ENCODE measurements around the gene TGFA. TPM values are rescaled to one million over a fixed set of nuclear protein-coding genes. Genes with fewer than 3 reads are reported as not detected.

The TGFA gene
- polyA plus RNA-seq, 2 of the 4 experiments (the other 2 are of a cell fraction) = 3.5 to 5.3 TPM

- no peaks in the 10 kb centered on the region for H3K4me1 ChIP-seq
- no peak for FAIRE-seq
- no peak overlapping the region for H3K4me3 ChIP-seq
- H3K9me3 ChIP-seq = 0 out of 3 replicates have a peak, but pooled peaks cover 2% of the 10 kb centered on the region
- DNase-seq (ENCODE audit: low read depth in 1 of 2, low spot score in 1 of 2) = no peak
- no peak overlapping the region for H3K4me2 ChIP-seq
- ChIA-PET CTCF (interaction anchor here (2.1 kb wide), 1 partner anchor 18 kb away, joined by 8 read pairs; no protein-coding TSS in a partner anchor), POLR2A (no interaction called here)
- ATAC-seq = no peak
- WGBS (ENCODE audit: missing lambda C conversion rate) = 60% methylated on average over 5 of the region's 5 CpGs
- no peak overlapping the region for H3K27ac ChIP-seq
- TF ChIP-seq HES2 (IDR thresholded peaks at IDR 0.05) (no peak), HOXB5 (CRISPR knock-in tag; IDR thresholded peaks at IDR 0.05) (no peak), HMGXB4 (CRISPR knock-in tag; IDR thresholded peaks at IDR 0.05; ENCODE audit: borderline replicate concordance) (no peak), CEBPB (IDR thresholded peaks at IDR 0.05) (no peak), PBX3 (IDR thresholded peaks at IDR 0.05) (no peak), RNF2 (IDR thresholded peaks at IDR 0.05; ENCODE audit: borderline replicate concordance, low read depth) (no peak), BCL3 (IDR thresholded peaks at IDR 0.05) (no peak), CHD4 (IDR thresholded peaks at IDR 0.05; ENCODE audit: borderline replicate concordance) (no peak), SMC3 (IDR thresholded peaks at IDR 0.05) (no peak), ZC3H11A (IDR thresholded peaks at IDR 0.05) (no peak)
Measured at GRCh38 chr2:70480468-70480867, 73.2 kb downstream of the TGFA start.

- DNase-seq (ENCODE audit: low read depth in 1 of 2, low spot score in 1 of 2) (no peak), ATAC-seq (no peak), FAIRE-seq (no peak)
- no peaks in the 10 kb centered on the region for H3K4me1 ChIP-seq
- POLR2A ChIA-PET = no interaction called here
- H3K4me2 ChIP-seq = no peak overlapping the region
- H3K4me3 ChIP-seq = no peak overlapping the region
- 0 out of 3 replicates have a peak, but pooled peaks cover 2% of the 10 kb centered on the region for H3K9me3 ChIP-seq
- CTCF ChIA-PET = interaction anchor here (0.7 to 2.1 kb wide), 3 partner anchors 18 to 86 kb away, joined by 3 to 8 read pairs (median 3); partner anchors contain the start of gene TGFA
- 61% methylated on average over 3 of the region's 3 CpGs for WGBS (ENCODE audit: missing lambda C conversion rate)
- no peak overlapping the region for H3K27ac ChIP-seq
- no peak for TF ChIP-seq HMGXB4 (CRISPR knock-in tag; IDR thresholded peaks at IDR 0.05; ENCODE audit: borderline replicate concordance)
- no peak for TF ChIP-seq CBX8 (IDR thresholded peaks at IDR 0.05)
- TF ChIP-seq REST (IDR thresholded peaks at IDR 0.05) = no peak
- no peak for TF ChIP-seq TFCP2L1 (CRISPR knock-in tag; IDR thresholded peaks at IDR 0.05)
- no peak for TF ChIP-seq CTCF (IDR thresholded peaks at IDR 0.05)
- TF ChIP-seq ZSCAN20 (CRISPR knock-in tag; IDR thresholded peaks at IDR 0.05) = no peak
- no peak for TF ChIP-seq USF2 (IDR thresholded peaks at IDR 0.05)
- no peak for TF ChIP-seq BCL3 (IDR thresholded peaks at IDR 0.05)
- TF ChIP-seq PBX3 (IDR thresholded peaks at IDR 0.05) = no peak
- no peak for TF ChIP-seq NR3C1 (IDR thresholded peaks at IDR 0.05)
- no peak for TF ChIP-seq RAD21 (conservative IDR thresholded peaks at IDR 0.05 in 1 of 2, IDR thresholded peaks at IDR 0.05 in 1 of 2)
- TF ChIP-seq CEBPB (IDR thresholded peaks at IDR 0.05) = no peak
Measured at GRCh38 chr2:70479816-70480215, 73.8 kb downstream of the TGFA start.
